Calu3 (cell line): ENCODE measurements around the gene MACROD2. TPM values are rescaled to one million over a fixed set of nuclear protein-coding genes. Genes with fewer than 3 reads are reported as not detected.

Experiments
- BruUV-seq: library from RNA; stranded (reverse); fragments of 400-500 nt; replicated peaks from 2 replicates; lab custom pipeline; 2021; lab: Mats Ljungman, UMichigan
- CTCF ChIA-PET: fragments of 300-600 bp; sonication (Branson Sonifier 250); formaldehyde crosslinking; loops from one replicate; lab custom pipeline; 2022; ENCODE audit warnings: antibody characterized with exemption; lab: Charles Lee
- DNase-seq: peaks from one replicate; pipeline ENCODE4 v3.0.0; 2022
- H3K27ac Mint-ChIP-seq: one replicate; pipeline ENCODE4 v1.8.0; 2022; ENCODE audit warnings: mixed read lengths; ENCODE audit not compliant: unreplicated experiment
- H3K27me3 Mint-ChIP-seq: one replicate; pipeline ENCODE4 v1.8.0; 2022; ENCODE audit warnings: mixed read lengths; ENCODE audit not compliant: unreplicated experiment
- H3K36me3 Mint-ChIP-seq: one replicate; pipeline ENCODE4 v1.8.0; 2022; ENCODE audit warnings: mild to moderate bottlenecking, moderate library complexity, mixed read lengths; ENCODE audit not compliant: insufficient read depth, unreplicated experiment
- H3K4me1 Mint-ChIP-seq: one replicate; pipeline ENCODE4 v1.8.0; 2022; ENCODE audit warnings: mild to moderate bottlenecking, low read depth, mixed read lengths; ENCODE audit not compliant: unreplicated experiment
- H3K4me3 Mint-ChIP-seq: one replicate; pipeline ENCODE4 v1.8.0; 2022; ENCODE audit warnings: mild to moderate bottlenecking, low read depth, moderate library complexity, mixed read lengths; ENCODE audit not compliant: unreplicated experiment
- H3K9me3 Mint-ChIP-seq: one replicate; pipeline ENCODE4 v1.8.0; 2022; ENCODE audit warnings: low read depth, mixed read lengths; ENCODE audit not compliant: unreplicated experiment
- intact Hi-C: fragments of 100-400 bp; cut with micrococcal nuclease; formaldehyde crosslinking; loops from one replicate; pipeline ENCODE4 v1.10.0; 2022; ENCODE audit not compliant: unreplicated experiment
- total RNA-seq: library from RNA; stranded (reverse); gene quantifications from 2 replicates; pipeline ENCODE4 v1.2.3, GENCODE V29; 2022
- TF ChIP-seq, protein P1 (sequence below): fragments of 200-600 bp; IDR thresholded peaks from one replicate; pipeline ENCODE4 v1.8.0; 2022; ENCODE audit warnings: antibody characterized with exemption; ENCODE audit not compliant: unreplicated experiment

Gene MACROD2
- total RNA-seq, 1 experiment from 2014 or later = 29.4 TPM

DNA sequence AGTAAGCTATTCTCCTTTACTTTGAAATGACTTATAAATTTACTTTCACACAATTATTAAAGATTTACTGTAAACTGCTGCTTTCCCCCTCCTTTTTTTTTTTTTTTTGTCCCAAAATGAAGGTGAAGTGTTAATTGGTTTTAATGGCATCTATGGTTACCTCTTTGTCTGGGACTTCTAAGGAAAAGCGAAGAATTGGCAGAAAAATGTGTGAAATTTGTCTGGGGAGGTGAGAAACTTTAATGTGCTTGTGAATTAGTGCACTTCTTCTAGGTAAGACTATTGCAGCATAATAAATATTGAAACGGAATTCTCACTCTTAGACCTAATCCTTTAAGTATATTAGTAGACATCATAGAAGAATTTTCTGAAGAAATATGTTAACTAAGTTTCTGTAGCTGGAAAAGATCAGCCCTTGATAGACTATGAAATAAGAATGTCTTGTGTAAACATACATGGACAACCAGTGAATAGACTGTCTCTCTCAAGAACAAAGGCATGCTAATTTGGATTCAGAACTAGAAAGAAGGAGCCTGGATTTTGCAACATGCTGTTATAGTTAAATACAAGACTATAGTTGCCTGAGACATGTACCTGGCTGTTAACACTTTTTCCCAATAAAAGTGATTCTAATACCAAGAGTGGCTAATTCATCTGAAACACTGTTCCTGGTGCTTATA is 318.2 kb downstream of the MACROD2 start:
- BruUV-seq = no TSS peak
- CTCF ChIA-PET = no interaction called here
- Mint-ChIP-seq H3K27ac (no peak overlapping the region), H3K4me3 (no peak overlapping the region), H3K27me3 (no peaks in the 10 kb centered on the region), H3K36me3 (no peaks in the 10 kb centered on the region), H3K4me1 (no peaks in the 10 kb centered on the region), H3K9me3 (no peaks in the 10 kb centered on the region)
- no peak for DNase-seq
- TF ChIP-seq, protein P1, sequence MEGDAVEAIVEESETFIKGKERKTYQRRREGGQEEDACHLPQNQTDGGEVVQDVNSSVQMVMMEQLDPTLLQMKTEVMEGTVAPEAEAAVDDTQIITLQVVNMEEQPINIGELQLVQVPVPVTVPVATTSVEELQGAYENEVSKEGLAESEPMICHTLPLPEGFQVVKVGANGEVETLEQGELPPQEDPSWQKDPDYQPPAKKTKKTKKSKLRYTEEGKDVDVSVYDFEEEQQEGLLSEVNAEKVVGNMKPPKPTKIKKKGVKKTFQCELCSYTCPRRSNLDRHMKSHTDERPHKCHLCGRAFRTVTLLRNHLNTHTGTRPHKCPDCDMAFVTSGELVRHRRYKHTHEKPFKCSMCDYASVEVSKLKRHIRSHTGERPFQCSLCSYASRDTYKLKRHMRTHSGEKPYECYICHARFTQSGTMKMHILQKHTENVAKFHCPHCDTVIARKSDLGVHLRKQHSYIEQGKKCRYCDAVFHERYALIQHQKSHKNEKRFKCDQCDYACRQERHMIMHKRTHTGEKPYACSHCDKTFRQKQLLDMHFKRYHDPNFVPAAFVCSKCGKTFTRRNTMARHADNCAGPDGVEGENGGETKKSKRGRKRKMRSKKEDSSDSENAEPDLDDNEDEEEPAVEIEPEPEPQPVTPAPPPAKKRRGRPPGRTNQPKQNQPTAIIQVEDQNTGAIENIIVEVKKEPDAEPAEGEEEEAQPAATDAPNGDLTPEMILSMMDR = no peak
- intact Hi-C loops = no loop called here

DNA sequence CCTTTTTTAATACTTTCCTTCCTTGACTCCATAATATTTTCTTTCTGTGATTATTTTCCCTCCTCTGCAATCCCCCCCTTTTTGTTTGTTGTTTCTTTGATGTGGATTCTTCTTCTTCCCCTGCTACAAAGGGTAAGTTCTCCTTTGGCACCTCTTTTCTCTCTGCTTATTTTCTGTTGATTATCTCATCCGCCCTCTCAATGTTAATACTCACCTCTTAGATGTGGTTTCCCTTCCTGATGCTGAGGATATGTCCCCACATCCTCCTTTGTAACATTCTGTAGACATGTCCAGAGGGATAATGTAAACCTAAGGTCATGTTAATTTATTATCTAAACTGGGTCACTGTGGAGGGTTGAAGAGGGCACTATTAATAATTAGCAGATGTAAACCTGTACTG is 324.4 kb downstream of the MACROD2 start:
- TF ChIP-seq, protein P1 = no peak
- no peak overlapping the region for H3K27ac Mint-ChIP-seq
- no peaks in the 10 kb centered on the region for H3K27me3 Mint-ChIP-seq
- H3K9me3 Mint-ChIP-seq = no peaks in the 10 kb centered on the region
- no peak overlapping the region for H3K4me3 Mint-ChIP-seq
- BruUV-seq = no TSS peak
- no peaks in the 10 kb centered on the region for H3K36me3 Mint-ChIP-seq
- CTCF ChIA-PET = interaction anchor here (0.7 kb wide), 1 partner anchor 536 kb away, joined by 3 read pairs; no protein-coding TSS in a partner anchor
- no peak for DNase-seq
- intact Hi-C loops = no loop called here
- H3K4me1 Mint-ChIP-seq = no peaks in the 10 kb centered on the region

DNA sequence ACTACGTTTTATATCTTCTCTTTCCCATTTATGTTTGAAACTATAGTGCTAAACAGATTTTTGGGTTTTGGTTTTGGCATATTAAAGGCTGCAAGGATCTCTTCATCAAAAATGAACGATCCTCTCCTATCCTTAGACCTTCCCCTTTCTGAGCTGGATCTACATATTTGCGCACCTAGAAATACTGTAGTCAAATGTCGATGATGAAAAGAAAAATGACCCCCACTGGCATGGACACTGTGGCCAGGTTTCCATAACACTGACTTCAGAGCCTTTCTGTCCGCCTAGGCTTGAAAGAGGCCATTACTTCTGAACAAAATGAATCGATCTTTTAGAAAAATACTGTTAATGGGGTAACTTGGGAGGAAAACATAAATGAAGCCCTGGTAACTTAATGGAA is 336.3 kb downstream of the MACROD2 start:
- H3K36me3 Mint-ChIP-seq = peaks cover 4% of the 10 kb centered on the region
- H3K4me3 Mint-ChIP-seq = peak overlapping the region; percentile 30
- TF ChIP-seq, protein P1 = no peak
- no TSS peak for BruUV-seq
- H3K4me1 Mint-ChIP-seq = no peaks in the 10 kb centered on the region
- H3K9me3 Mint-ChIP-seq = no peaks in the 10 kb centered on the region
- CTCF ChIA-PET = no interaction called here
- H3K27ac Mint-ChIP-seq = no peak overlapping the region
- intact Hi-C loops = loop anchor here (5.0 to 10.0 kb wide), 4 partner anchors 139 to 1653 kb away; no protein-coding TSS in a partner anchor
- no peak for DNase-seq
- H3K27me3 Mint-ChIP-seq = no peaks in the 10 kb centered on the region

DNA sequence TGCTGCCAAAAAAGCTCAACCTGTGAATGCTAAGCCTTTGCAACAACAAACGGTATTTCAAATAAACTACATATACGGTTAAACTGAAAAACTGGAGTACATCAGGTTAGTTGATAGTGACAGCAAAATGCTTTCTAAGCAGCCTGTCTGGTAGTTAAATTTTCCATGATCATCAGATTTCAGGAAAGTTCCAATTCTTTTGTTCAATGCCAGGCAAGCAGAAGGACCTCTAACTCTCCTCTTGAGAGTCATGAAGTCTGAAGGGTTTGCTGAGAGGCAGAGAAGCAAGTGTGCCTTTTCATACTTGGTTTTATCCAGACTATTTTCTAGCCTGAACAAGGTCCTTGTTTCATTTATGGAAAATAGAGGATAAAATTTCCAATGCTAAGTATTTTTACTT is 337.6 kb downstream of the MACROD2 start:
- no peaks in the 10 kb centered on the region for H3K27me3 Mint-ChIP-seq
- BruUV-seq = no TSS peak
- H3K9me3 Mint-ChIP-seq = no peaks in the 10 kb centered on the region
- intact Hi-C loops = loop anchor here (5.0 to 10.0 kb wide), 4 partner anchors 141 to 1652 kb away; no protein-coding TSS in a partner anchor
- H3K27ac Mint-ChIP-seq = no peak overlapping the region
- TF ChIP-seq, protein P1 = no peak
- peak overlapping the region; percentile 72 for H3K4me3 Mint-ChIP-seq
- CTCF ChIA-PET = no interaction called here
- H3K4me1 Mint-ChIP-seq = no peaks in the 10 kb centered on the region
- H3K36me3 Mint-ChIP-seq = peaks cover 14% of the 10 kb centered on the region
- no peak for DNase-seq
